ENCODE measurements around the gene CEBPB.

The CEBPB gene

DNA sequence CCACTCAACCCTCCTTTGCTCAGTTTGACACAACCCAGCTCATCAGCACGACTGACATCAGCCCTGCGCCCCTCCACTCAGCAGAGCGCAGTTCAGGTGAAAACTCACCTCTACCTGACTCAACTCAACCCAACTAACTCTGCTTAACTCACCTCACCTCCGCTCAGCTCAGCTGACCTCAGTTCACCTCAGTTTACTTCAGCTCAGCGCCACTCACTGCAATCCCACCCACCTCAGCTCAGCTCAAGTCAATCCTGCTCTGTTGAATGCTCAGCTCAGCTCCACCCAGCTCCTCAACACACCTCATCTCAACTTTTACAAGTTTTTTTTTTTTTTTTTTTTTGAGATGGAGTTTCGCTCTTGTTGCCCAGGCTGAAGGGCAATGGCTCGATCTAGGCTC lies 39.6 kb downstream of the CEBPB start:
- no peak for DNase-seq

DNA sequence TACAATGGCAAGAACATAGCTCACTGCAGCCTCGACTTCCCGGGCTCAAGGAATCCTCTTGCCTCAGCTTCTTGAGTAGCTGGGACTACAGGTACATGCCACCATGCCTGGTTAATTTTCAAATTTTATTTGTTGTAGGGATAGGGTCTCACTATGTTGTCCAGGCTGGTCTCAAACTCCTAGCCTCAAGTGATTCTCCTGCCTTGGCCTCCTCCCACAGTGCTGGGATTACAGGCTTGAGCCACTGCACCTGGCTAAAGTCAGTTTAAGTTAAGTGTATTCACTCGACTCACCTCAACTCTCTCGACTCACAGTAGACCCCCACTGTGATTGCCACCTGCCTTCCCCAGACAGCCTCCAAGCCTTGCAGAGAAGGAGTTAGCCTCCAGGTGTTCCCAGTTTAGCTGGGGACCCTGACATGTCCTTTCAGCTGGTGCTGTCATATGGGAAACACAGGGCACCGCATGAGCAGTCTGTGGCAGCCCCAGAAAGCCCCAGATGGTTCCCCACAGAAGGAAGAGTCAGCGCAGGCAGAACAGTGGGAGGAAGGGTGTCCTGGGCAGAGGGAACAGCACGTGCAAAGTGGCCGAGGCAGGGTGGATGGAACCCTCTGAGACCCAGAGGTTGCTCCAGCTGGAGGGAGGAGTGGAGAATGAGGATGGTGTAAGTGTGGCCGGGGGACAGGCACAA lies 40.4 kb downstream of the CEBPB start:
- no peak for DNase-seq

DNA sequence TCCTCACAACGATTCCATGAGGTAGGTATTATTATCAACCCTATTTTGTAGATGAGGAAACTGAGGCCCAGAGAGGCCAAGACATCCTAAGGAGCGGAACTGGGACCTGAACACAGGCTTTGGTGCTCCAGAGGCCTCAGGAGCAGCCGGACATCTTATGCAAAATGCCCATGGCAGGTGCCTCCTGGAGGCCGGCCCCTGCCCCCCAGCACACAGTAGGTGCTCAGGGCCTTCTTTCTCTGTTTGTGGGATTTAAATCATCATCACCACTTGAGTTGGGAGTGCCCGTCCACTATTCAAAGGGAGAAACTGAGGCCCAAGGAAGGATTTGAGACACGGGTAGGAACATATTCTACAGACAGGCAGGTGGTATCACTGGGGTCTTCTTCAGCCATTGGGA lies 41.2 kb downstream of the CEBPB start:
- DNase-seq: no peak

DNA sequence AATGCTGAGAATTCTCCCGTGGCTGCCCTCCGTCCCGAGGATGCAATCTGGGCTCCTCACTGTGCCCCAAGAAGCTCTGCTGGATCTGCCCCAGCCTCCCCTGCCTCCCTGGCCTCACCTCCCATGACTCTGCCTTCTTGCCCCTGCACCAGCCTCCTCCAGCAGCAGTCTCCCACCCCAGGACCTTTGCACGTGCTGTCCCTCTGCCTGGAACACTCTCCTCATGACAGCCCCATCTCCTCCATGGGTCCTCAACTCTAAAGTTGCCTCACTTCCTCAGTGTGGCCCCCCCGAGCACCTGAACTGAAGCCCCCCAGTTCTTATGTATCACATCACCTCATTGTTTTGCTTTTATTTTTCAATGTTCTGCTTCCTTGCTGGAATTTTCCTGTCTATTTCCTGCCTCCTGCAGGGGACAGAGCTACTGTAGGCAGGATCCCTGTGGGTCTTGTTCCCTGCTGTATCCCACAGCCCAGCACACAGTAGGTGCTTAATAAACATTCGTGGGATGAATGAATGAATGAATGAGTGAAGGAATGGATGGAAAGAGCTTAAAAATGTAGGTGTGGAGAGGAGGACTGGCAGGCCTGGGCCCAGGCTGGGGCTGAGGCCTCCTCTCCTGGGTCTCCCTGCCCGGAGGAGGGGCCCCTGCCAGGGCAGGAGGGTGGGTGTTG lies 42.2 kb downstream of the CEBPB start:
- no peak for DNase-seq

DNA sequence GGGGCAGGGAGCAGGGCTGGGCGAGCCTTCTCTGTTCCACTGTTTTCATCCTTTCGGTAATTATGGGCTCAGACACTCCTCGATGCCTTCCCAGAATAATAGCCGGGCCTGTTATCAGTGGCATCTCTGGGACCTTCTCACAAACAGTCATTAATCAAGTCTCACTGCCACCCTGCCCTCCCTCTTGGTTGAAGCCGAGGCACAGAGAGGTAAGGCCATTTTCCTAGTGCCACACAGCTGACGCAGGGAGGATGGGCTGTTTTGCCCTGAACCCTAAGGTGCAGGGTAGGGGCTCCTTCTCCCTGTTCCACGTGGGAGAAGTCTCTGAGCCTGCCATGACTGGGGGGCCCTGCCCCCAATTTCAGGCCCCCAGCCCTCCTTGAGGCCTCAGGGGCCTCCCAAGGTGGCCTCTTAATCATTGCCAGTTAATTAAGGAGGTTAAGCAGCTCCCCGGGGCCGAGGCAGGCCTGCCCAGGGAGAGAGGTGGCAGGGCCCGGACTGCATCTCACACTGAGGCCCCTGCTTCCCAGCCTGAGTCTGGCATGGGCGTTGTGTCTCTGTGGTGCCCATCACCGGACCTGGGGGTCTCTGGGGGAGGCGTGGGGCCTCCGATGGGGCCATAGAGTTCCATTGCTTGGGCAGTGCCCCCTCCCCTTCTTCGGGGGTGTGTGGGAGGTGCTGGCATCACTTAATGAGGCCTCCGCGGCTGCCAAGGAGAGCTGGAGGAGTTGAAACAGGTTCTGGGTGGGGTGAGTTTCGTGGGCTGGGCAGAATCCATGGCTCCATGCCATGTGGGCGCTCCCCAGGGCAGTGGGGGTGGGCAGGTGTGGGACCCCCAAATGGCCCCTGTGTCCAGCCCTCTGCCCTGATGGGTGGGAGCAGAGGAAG lies 42.9 kb downstream of the CEBPB start:
- DNase-seq: no peak

DNA sequence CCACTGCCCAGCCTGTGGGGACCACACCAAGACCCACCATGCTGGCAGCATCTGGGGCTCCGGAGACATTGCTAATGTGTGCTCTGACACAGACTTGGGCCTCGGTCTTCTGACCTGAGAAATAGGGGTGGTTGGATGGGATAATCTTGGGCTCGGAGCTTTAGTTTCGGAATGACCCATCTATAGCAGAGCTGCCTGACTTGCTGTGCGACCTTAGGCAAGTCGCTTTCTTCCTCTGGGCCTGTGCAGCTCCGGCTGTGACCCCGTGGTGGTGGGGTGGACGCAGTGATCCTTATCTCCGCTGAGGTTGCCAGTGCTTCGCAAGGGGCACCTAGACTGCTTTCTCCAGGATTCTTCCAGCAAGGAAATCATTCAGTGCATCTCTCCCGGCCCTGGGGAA lies 43.7 kb downstream of the CEBPB start:
- no peak for DNase-seq

DNA sequence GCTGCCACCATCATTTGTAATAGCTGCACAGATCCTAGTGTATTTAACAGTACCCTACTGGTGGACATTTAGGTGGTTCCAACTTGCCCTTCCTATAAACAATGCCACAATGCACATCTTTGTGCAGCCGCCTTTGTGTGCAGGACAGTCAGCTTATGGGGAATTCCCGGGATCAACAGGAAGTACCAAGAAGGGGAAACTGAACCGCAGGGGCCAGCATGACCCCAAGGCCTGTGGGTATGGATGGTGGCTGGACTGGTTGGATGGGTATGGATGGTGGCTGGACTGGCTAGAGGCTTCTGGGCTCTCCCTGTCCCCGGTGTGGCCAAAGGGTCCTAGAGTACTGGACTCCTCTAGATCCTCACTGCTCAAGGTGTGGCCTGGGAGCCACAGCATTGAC lies 46.7 kb downstream of the CEBPB start:
- DNase-seq: no peak

DNA sequence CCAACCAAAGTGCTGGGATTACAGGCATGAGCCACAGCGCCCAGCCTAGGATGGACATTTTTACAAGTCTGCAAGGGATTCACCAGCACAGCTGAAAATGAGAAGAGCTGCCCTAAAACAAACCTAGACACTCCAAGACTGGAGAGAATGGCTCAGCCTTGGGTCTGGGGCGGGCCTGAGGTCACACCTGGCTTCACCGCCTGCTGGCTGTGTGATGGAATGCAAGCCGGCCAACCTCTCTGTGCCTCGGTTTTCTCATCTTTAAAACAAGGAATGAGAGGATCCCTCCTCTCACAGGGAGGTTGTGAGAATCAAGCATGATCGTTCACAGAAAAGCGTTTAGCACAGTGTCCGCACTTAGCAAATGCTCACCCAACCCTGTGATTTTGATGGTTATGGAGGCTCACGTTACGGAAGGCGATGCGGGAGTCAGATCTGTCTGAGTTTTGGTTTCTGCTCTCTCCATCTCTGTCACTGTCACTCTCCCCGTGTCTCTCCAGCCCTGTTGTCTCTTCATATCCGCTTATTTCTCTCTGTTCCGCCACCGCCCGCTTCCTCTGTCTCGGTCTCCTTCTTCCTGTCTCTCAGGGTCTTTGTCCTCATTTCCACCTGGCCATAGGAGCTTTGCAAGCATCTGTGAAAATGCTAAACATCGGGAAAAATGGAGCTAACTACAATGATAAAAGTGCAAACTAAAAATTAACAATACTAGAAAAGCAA lies 47.6 kb downstream of the CEBPB start:
- no peak for DNase-seq

DNA sequence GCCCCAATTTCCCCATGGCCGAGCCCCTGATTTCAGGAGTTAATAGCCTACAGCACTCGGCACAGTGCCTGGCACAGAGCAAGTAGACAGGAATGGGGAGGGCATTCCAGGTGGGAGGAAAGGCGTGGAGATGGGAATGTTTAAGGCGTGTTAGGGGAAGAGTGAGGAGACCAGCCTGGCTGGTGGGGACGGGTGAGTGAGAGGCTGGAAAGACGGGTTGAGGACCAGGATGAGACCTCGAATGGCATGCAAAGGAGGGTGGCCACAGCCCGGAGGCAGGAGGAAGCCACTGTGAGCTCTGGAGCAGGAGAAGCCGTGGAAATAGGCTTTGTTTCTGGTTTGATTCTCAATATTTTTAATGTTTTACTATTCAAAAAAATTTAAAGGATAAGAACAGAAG lies 49.5 kb downstream of the CEBPB start:
- no peak for DNase-seq

DNA sequence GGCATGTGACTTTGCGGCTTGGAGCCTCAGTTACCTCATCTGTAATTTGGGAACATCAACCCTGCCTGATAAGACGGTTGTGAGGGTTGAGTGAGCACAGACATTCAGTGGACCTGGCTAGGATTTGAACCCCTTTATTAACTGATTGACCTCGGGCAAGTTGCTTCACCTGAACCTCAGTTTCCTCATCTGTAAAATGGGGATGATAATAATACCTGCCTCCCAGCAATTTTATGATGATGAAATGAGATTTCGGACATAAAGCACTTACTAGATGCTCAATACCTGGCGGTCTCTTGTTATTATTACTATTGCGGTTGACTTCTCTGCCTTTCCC lies 51.5 kb downstream of the CEBPB start:
- no peak for DNase-seq
